Measurements from ENCODE around the gene ANTXR1.

ANTXR1 gene

DNA sequence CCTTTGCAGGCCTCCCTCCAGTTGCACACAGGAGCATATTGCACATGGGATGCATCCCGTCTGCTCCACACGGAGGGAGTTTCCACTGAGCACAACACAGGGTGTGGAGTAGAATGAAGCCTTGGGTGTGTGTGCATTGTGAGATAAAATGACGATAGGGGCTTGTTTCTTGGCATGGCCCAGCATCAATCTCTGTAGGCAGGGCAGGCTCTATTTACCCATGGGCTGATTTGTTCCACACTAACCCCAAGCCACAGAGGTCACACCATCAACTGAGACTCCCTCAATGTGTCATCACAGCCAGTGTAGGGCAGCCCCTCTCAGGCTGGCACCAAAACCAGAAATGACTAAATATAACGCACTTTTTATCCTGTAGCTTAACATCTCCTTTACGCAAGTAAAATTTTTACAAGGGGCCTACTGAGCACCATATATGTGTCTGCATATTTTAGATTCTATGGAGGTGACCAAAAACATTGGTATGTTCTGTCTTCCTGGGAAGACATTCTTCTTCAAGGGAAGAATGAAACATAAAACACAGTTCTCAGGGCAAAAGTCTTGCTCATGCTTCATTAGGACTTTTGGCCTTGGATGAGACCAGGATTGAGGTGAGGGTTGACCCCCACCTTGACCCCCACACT lies 41.3 kb upstream of the ANTXR1 start:
- no peak for TF ChIP-seq ISL1 (CRISPR knock-in tag; IDR thresholded peaks at IDR 0.05)
- TF ChIP-seq ZNF70 (CRISPR knock-in tag; IDR thresholded peaks at IDR 0.05) = no peak
- TF ChIP-seq ZC3H10 (CRISPR knock-in tag; IDR thresholded peaks at IDR 0.05) = no peak
- TF ChIP-seq, protein P1, sequence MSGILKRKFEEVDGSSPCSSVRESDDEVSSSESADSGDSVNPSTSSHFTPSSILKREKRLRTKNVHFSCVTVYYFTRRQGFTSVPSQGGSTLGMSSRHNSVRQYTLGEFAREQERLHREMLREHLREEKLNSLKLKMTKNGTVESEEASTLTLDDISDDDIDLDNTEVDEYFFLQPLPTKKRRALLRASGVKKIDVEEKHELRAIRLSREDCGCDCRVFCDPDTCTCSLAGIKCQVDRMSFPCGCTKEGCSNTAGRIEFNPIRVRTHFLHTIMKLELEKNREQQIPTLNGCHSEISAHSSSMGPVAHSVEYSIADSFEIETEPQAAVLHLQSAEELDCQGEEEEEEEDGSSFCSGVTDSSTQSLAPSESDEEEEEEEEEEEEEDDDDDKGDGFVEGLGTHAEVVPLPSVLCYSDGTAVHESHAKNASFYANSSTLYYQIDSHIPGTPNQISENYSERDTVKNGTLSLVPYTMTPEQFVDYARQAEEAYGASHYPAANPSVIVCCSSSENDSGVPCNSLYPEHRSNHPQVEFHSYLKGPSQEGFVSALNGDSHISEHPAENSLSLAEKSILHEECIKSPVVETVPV (CRISPR knock-in tag; IDR thresholded peaks at IDR 0.05) = no peak
- no peak for TF ChIP-seq SNAI2 (CRISPR knock-in tag; IDR thresholded peaks at IDR 0.05)
- no peak for TF ChIP-seq GLIS3 (CRISPR knock-in tag; IDR thresholded peaks at IDR 0.05)
- no peak for TF ChIP-seq CSDC2 (CRISPR knock-in tag; IDR thresholded peaks at IDR 0.05)
- TF ChIP-seq, protein P2, sequence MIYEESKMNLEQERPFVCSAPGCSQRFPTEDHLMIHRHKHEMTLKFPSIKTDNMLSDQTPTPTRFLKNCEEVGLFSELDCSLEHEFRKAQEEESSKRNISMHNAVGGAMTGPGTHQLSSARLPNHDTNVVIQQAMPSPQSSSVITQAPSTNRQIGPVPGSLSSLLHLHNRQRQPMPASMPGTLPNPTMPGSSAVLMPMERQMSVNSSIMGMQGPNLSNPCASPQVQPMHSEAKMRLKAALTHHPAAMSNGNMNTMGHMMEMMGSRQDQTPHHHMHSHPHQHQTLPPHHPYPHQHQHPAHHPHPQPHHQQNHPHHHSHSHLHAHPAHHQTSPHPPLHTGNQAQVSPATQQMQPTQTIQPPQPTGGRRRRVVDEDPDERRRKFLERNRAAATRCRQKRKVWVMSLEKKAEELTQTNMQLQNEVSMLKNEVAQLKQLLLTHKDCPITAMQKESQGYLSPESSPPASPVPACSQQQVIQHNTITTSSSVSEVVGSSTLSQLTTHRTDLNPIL (CRISPR knock-in tag; IDR thresholded peaks at IDR 0.05; ENCODE audit: low read depth) = no peak
- peak; percentile 96 for ATAC-seq

DNA sequence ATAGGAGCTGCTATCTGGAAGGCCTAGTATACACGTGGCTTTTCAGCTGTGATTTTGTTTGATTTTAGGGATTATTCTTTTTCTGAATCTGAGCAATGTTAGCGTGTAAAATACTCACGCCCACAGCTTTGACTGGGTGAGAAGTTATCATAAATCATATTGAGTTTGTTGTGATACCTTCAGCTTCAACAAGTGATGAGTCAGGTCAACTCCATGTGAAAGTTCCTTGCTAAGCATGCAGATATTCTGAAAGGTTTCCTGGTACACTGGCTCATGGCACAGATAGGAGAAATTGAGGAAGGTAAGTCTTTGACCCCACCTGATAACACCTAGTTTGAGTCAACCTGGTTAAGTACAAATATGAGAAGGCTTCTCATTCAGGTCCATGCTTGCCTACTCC lies 38.7 kb upstream of the ANTXR1 start, which contains the start of gene GKN1:
TSS of gene GKN1 (plus strand) at position 386 of the 400 bp plus-strand sequence. CDS start 42 bp downstream, outside the sequence.
- no peak for ATAC-seq

More for the DNA sequence above, 38.7 kb upstream of the ANTXR1 start, which contains the start of gene GKN1:
- TF ChIP-seq POU6F1 (CRISPR knock-in tag; IDR thresholded peaks at IDR 0.05; ENCODE audit: borderline replicate concordance, low read depth) (no peak), OSR1 (CRISPR knock-in tag; IDR thresholded peaks at IDR 0.05) (no peak), ZFP30 (CRISPR knock-in tag; IDR thresholded peaks at IDR 0.05) (no peak), ISL1 (CRISPR knock-in tag; IDR thresholded peaks at IDR 0.05) (no peak), ZNF70 (CRISPR knock-in tag; IDR thresholded peaks at IDR 0.05) (no peak), BACH2 (CRISPR knock-in tag; IDR thresholded peaks at IDR 0.05; ENCODE audit: borderline replicate concordance) (no peak), RARB (CRISPR knock-in tag; IDR thresholded peaks at IDR 0.05) (no peak), GLIS3 (CRISPR knock-in tag; IDR thresholded peaks at IDR 0.05) (no peak), SNAI2 (CRISPR knock-in tag; IDR thresholded peaks at IDR 0.05) (no peak), PPARA (CRISPR knock-in tag; IDR thresholded peaks at IDR 0.05; ENCODE audit: borderline replicate concordance) (no peak), CSDC2 (CRISPR knock-in tag; IDR thresholded peaks at IDR 0.05) (no peak), ARNTL (CRISPR knock-in tag; IDR thresholded peaks at IDR 0.05; ENCODE audit: borderline replicate concordance, low read depth) (no peak), ESRRG (CRISPR knock-in tag; IDR thresholded peaks at IDR 0.05) (no peak), TOX (CRISPR knock-in tag; IDR thresholded peaks at IDR 0.05; ENCODE audit: borderline replicate concordance) (no peak), ZC3H10 (CRISPR knock-in tag; IDR thresholded peaks at IDR 0.05) (no peak), ZNF8 (CRISPR knock-in tag; IDR thresholded peaks at IDR 0.05) (no peak)
- TF ChIP-seq, protein P2 (CRISPR knock-in tag; IDR thresholded peaks at IDR 0.05; ENCODE audit: low read depth) = no peak
- TF ChIP-seq, protein P1 (CRISPR knock-in tag; IDR thresholded peaks at IDR 0.05) = no peak
- TF ChIP-seq, protein P3, sequence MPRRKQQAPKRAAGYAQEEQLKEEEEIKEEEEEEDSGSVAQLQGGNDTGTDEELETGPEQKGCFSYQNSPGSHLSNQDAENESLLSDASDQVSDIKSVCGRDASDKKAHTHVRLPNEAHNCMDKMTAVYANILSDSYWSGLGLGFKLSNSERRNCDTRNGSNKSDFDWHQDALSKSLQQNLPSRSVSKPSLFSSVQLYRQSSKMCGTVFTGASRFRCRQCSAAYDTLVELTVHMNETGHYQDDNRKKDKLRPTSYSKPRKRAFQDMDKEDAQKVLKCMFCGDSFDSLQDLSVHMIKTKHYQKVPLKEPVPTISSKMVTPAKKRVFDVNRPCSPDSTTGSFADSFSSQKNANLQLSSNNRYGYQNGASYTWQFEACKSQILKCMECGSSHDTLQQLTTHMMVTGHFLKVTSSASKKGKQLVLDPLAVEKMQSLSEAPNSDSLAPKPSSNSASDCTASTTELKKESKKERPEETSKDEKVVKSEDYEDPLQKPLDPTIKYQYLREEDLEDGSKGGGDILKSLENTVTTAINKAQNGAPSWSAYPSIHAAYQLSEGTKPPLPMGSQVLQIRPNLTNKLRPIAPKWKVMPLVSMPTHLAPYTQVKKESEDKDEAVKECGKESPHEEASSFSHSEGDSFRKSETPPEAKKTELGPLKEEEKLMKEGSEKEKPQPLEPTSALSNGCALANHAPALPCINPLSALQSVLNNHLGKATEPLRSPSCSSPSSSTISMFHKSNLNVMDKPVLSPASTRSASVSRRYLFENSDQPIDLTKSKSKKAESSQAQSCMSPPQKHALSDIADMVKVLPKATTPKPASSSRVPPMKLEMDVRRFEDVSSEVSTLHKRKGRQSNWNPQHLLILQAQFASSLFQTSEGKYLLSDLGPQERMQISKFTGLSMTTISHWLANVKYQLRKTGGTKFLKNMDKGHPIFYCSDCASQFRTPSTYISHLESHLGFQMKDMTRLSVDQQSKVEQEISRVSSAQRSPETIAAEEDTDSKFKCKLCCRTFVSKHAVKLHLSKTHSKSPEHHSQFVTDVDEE (CRISPR knock-in tag; IDR thresholded peaks at IDR 0.05) = no peak
